Measurements from ENCODE around the gene MCM10.

Gene MCM10

DNA sequence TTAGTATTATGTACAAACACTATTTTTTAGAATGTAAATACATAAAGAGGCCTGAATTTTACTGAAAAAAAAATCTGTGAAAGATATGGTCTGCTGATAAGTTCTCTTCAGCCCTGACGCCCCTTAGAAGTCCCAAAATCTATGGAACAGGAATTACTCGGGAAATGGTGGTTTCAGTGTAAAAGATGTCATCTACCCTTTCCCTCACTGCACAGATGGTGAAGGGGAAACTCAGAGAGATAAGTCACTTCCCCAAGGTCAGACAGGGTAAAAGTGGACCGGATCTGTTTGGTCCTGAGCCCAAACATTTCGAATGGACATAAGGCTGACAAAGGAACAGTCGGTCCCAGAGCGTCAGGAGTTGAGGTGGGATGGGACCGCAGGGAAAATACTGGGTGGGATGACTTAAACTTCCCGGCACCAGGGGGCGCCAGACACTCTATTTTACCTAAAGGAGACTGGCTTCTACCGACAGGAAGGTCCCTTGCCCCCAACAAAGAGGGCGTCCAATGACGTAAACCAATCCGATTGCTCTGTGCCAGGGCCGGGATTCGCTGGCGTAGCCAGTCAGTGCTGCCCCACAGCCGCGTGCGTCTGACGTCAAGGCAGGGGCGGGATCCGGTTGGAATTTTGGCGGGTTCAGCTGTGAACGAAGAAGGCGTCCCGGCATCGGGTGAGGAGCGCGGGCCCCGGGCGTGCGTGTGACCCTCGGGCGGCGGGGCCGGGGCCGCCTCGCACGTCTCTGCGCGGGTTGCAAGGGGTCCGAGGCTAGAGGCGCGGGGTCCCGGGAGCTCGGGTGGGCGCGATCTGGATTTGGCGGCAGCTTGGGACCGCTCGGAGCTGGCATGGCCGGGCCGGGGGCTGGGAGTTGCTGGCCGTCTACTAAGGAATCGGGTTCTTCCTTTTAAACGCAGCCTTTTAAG is at the start of gene MCM10:
Gene MCM10, plus strand, starts transcription at position 625 of the 923 bp plus-strand sequence. CDS start 2,645 bp downstream, outside the sequence.
- H3K27ac ChIP-seq (ENCODE audit: low read depth, low read length), result peak within 1 kb of the TSS; percentile 39

DNA sequence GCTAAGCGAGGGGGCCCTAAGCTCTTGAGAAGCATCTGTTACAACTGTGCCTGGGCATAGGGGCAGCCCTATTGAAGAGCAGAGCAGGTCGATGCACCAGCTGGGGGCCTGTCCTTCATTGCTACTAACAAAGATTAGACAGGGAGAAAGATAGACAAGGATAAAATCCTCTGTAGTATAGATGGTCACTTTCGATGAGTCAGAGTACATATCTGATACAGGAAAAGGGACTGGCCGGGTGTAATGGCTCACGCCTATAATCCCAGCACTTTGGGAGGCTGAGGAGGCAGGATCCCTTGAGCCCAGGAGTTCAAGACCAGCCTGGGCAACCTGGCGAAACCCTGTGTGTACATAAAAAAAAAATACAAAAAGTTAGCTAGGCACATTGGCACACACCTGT is 47.8 kb upstream of the MCM10 start:
- Histone ChIP-seq H3K9ac (ENCODE audit: low read depth, low read length) (no peak overlapping the region), H3K36me3 (ENCODE audit: control insufficient read depth, insufficient read depth, low read length) (peaks cover 9% of the 10 kb centered on the region; the same call in 1 of the 2 replicates), H3K9me3 (ENCODE audit: control insufficient read depth, insufficient read depth, low read length) (no peaks in the 10 kb centered on the region), H3K27me3 (ENCODE audit: control insufficient read depth, insufficient read depth, low read length) (no peaks in the 10 kb centered on the region), H3K27ac (ENCODE audit: low read depth, low read length) (no peak overlapping the region), H3K4me1 (ENCODE audit: control insufficient read depth, insufficient read depth, low read length) (no peaks in the 10 kb centered on the region), H3K4me3 (ENCODE audit: low read depth, low read length) (no peak overlapping the region)

More for the DNA sequence above, at the start of gene MCM10:
- Histone ChIP-seq H3K4me3 (ENCODE audit: low read depth, low read length) (peak within 1 kb of the TSS; percentile 93), H3K9ac (ENCODE audit: low read depth, low read length) (peak within 1 kb of the TSS; percentile 80), H3K36me3 (ENCODE audit: control insufficient read depth, insufficient read depth, low read length) (peaks cover 27% of the 10 kb centered on the region), H3K27me3 (ENCODE audit: control insufficient read depth, insufficient read depth, low read length) (no peaks in the 10 kb centered on the region), H3K9me3 (ENCODE audit: control insufficient read depth, insufficient read depth, low read length) (no peaks in the 10 kb centered on the region), H3K4me1 (ENCODE audit: control insufficient read depth, insufficient read depth, low read length) (0 out of 2 replicates have a peak, but pooled peaks cover 9% of the 10 kb centered on the region)

DNA sequence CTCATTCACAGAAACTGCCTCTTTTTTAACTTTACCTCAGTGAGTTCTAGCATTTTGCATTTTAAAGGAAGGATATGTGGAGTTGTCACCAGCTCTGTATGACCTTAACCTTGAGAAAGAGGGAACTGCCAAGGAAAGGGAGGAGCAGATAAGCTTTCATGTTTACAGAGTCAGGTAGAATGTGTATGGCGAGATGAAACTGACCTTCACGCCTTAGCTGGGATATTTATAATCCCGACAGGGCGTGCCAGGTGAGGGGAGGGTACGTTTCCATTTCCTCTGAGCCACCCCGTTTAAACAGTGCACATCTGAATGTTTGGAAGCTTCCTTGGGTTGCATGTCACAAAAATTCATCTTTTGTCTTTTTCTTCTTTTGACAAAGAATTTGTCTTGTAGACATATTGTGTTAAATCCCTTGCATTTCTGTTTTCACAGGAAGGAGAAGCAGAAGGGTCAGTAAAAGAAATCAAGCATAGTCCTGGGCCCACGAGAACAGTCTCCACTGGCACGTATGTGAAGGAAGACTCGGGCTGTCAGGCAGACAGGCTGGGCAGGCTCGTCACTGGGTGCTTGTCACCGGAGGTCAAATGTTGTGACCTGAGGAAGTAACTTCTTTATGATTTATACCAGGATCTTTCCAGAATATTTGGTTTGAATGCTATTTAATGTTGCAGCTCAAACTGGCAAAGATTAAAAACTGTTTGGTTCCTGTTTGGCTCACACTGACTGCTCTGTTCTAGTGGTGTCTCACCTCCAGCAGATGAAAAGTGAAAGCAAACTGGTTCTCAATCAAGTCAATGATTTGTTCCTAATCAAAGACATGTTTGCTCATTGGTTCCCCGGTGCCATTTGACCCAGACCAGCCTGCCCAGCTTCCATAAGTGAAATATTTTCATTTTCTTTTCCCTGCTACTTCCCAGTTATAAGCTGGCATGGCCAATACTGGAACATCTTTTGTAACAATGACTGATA is 45.2 kb upstream of the MCM10 start:
- no peak overlapping the region for H3K27ac ChIP-seq (ENCODE audit: low read depth, low read length)
- H3K9ac ChIP-seq (ENCODE audit: low read depth, low read length), result no peak overlapping the region
- no peak overlapping the region for H3K4me3 ChIP-seq (ENCODE audit: low read depth, low read length)

DNA sequence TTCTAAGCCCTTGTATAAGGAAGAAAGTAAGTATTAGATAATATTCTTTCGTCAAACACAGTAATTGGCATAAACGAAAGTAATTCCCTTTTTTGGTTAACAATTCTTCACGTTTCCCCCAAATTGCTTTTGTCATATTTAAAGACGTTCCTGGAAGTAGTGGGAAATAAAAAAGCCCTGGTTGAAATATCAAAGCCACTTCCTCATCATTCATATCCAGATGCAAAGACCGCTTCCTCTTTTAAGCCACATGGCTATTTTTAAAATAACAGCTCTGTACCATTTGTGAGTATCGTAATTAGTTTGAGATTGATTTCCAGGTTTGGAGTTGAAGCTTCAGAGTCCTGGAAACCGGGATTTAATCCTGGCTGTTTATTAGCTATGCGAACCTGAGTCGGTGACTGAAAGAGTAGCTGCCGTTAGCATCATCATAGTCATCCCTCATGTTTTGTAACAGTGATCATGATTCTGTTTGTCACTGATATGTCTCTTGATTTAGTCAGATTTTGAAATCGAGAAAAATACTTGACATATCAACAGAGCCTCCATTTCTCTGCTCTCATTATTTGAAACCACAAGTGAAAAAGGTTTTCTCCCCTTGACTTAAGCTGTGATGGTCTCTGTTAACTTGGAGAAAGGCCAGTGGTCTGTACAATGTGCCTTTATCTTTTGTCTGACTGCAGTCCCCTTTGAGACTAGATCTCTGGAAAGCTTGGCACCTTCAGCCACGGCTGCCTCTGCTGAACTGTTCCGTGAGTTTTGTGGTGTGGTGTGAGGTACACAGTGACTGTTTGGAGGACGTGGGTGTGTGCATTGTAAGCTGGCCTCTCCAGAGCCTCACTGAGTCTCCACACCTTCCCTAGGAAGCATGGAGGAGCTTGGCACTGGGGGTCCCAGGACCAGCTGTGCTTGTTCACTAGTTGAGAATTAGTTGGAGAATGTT is 43.2 kb upstream of the MCM10 start:
- Histone ChIP-seq H3K27ac (ENCODE audit: low read depth, low read length) (no peak overlapping the region), H3K27me3 (ENCODE audit: control insufficient read depth, insufficient read depth, low read length) (no peaks in the 10 kb centered on the region), H3K9me3 (ENCODE audit: control insufficient read depth, insufficient read depth, low read length) (no peaks in the 10 kb centered on the region), H3K36me3 (ENCODE audit: control insufficient read depth, insufficient read depth, low read length) (peaks cover 8% of the 10 kb centered on the region), H3K4me1 (ENCODE audit: control insufficient read depth, insufficient read depth, low read length) (no peaks in the 10 kb centered on the region), H3K9ac (ENCODE audit: low read depth, low read length) (no peak overlapping the region), H3K4me3 (ENCODE audit: low read depth, low read length) (no peak overlapping the region)

More for the DNA sequence above, 45.2 kb upstream of the MCM10 start:
- peaks cover 12% of the 10 kb centered on the region for H3K36me3 ChIP-seq (ENCODE audit: control insufficient read depth, insufficient read depth, low read length)
- H3K4me1 ChIP-seq (ENCODE audit: control insufficient read depth, insufficient read depth, low read length), result no peaks in the 10 kb centered on the region
- no peaks in the 10 kb centered on the region for H3K9me3 ChIP-seq (ENCODE audit: control insufficient read depth, insufficient read depth, low read length)
- no peaks in the 10 kb centered on the region for H3K27me3 ChIP-seq (ENCODE audit: control insufficient read depth, insufficient read depth, low read length)

DNA sequence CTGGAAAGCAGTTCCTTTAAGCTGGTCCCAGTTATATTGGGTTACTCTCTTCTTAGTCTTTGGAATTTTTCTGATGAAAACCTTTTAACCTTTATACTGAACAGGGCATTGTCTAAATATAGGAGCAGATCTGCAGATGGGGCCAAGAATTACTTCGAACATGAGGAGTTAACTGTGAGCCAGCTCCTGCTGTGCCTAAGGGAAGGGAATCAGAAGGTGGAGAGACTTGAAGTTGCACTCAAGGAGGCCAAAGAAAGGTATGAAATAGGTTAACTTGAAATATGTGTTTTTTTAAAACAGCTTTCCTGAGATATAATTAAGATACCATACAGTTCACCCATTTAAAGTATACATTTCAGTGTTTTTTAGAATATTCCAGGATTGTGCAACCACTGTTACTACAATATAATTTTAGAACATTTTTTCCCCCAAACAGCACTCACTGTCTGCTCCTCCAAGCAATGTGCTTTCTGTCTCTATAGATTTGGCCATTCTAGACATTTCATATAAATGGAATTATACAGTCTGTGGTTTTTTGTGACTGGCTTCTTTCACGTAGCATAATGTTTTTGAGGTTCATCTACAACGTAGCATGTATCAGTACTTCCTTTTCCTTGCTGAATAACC is 42.5 kb upstream of the MCM10 start:
- Histone ChIP-seq H3K27me3 (ENCODE audit: control insufficient read depth, insufficient read depth, low read length) (no peaks in the 10 kb centered on the region), H3K9ac (ENCODE audit: low read depth, low read length) (no peak overlapping the region), H3K9me3 (ENCODE audit: control insufficient read depth, insufficient read depth, low read length) (no peaks in the 10 kb centered on the region), H3K4me3 (ENCODE audit: low read depth, low read length) (no peak overlapping the region), H3K36me3 (ENCODE audit: control insufficient read depth, insufficient read depth, low read length) (peaks cover 12% of the 10 kb centered on the region), H3K27ac (ENCODE audit: low read depth, low read length) (no peak overlapping the region), H3K4me1 (ENCODE audit: control insufficient read depth, insufficient read depth, low read length) (no peaks in the 10 kb centered on the region)

DNA sequence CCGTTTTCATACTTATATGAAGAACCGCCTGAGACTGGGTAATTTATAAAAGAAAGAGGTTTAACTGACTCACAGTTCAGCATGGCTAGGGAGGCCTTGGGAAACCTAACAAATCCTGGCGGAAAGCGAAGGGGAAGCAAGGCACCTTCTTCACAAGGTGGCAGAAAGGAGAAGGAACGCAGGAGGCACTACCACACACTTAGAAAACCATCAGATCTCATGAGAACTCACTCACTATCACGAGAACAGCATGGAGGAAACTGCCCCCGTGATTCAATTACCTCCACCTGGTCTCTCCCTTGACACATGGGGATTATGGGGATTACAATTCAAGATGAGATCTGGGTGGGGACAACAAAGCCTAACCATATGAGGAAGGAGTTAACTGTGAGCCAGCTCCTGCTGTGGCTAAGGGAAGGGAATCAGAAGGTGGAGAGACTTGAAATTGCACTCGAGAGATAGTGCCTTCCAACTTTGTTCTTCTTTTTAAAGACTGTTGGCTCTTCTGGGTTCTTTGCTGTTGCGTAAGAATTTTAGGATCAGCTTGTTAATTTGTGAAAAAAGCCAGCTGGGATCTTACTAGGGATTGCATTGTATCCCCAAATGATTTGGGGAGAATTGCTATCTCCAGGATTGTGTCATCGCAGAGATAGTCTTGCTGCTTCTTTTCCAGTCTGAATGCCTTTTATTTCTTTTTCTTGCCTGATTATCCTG is 40.4 kb upstream of the MCM10 start:
- Histone ChIP-seq H3K36me3 (ENCODE audit: control insufficient read depth, insufficient read depth, low read length) (peaks cover 16% of the 10 kb centered on the region), H3K4me3 (ENCODE audit: low read depth, low read length) (no peak overlapping the region), H3K9me3 (ENCODE audit: control insufficient read depth, insufficient read depth, low read length) (no peaks in the 10 kb centered on the region), H3K27me3 (ENCODE audit: control insufficient read depth, insufficient read depth, low read length) (no peaks in the 10 kb centered on the region), H3K9ac (ENCODE audit: low read depth, low read length) (no peak overlapping the region), H3K27ac (ENCODE audit: low read depth, low read length) (no peak overlapping the region), H3K4me1 (ENCODE audit: control insufficient read depth, insufficient read depth, low read length) (no peaks in the 10 kb centered on the region)

DNA sequence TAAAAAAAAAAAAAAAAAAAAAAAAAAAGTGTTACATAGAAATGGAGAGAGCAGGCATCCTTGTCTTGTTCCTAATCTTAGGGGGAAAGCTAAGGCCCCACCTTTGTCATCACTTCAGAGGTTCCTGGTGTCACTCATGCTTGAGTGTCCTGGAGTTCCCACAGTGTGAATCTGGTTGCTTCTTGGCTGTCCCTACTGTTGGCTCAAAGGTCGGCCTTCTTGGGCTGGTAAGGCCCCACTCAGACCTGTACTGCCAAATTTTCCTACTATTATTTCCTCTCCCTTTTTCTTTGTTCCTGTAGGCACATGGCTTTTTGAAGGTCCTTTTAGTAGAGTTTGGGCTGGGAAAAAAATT is 39.9 kb upstream of the MCM10 start:
- H3K9me3 ChIP-seq (ENCODE audit: control insufficient read depth, insufficient read depth, low read length), result no peaks in the 10 kb centered on the region

DNA sequence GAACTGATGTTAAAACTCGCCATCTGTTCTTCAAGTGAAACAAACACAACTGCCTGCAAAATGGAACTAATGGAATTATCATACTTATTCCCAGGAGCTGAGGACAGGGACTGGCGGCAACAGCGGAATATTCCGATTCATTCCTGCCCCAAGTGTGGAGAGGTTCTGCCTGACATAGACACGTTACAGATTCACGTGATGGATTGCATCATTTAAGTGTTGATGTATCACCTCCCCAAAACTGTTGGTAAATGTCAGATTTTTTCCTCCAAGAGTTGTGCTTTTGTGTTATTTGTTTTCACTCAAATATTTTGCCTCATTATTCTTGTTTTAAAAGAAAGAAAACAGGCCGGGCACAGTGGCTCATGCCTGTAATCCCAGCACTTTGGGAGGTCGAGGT is 24.7 kb upstream of the MCM10 start:
- no peaks in the 10 kb centered on the region for H3K27me3 ChIP-seq (ENCODE audit: control insufficient read depth, insufficient read depth, low read length)
- no peak overlapping the region for H3K9ac ChIP-seq (ENCODE audit: low read depth, low read length)

More for the DNA sequence above, 39.9 kb upstream of the MCM10 start:
- H3K4me3 ChIP-seq (ENCODE audit: low read depth, low read length), result no peak overlapping the region
- peaks cover 14% of the 10 kb centered on the region for H3K36me3 ChIP-seq (ENCODE audit: control insufficient read depth, insufficient read depth, low read length)
- no peak overlapping the region for H3K27ac ChIP-seq (ENCODE audit: low read depth, low read length)
- no peak overlapping the region for H3K9ac ChIP-seq (ENCODE audit: low read depth, low read length)
- no peaks in the 10 kb centered on the region for H3K27me3 ChIP-seq (ENCODE audit: control insufficient read depth, insufficient read depth, low read length)
- H3K4me1 ChIP-seq (ENCODE audit: control insufficient read depth, insufficient read depth, low read length), result no peaks in the 10 kb centered on the region

DNA sequence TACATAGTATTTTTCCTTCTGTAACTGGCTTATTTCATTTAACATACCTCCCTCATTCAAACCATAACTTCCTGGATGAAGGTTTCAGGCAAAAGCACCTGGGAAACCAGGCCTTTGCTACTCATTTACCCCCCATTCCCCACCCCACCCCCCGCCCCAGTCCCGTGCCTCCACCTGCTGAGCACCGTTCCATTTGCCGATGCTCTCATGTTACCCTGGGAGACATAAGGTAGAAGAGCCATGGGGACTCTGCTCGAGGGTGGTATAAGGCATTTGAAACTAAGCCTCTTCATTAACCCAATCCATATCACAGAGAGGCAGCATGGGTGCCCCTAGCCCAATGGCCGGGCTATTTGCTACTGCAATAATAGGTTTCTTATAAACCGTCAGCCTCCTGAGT is 22.2 kb upstream of the MCM10 start:
- Histone ChIP-seq H3K4me3 (ENCODE audit: low read depth, low read length) (no peak overlapping the region), H3K36me3 (ENCODE audit: control insufficient read depth, insufficient read depth, low read length) (no peaks in the 10 kb centered on the region), H3K4me1 (ENCODE audit: control insufficient read depth, insufficient read depth, low read length) (peaks cover 20% of the 10 kb centered on the region), H3K9me3 (ENCODE audit: control insufficient read depth, insufficient read depth, low read length) (no peaks in the 10 kb centered on the region), H3K9ac (ENCODE audit: low read depth, low read length) (no peak overlapping the region), H3K27ac (ENCODE audit: low read depth, low read length) (peak overlapping the region; percentile 40), H3K27me3 (ENCODE audit: control insufficient read depth, insufficient read depth, low read length) (no peaks in the 10 kb centered on the region)

More for the DNA sequence above, 24.7 kb upstream of the MCM10 start:
- Histone ChIP-seq H3K27ac (ENCODE audit: low read depth, low read length) (no peak overlapping the region), H3K9me3 (ENCODE audit: control insufficient read depth, insufficient read depth, low read length) (no peaks in the 10 kb centered on the region), H3K4me3 (ENCODE audit: low read depth, low read length) (no peak overlapping the region), H3K36me3 (ENCODE audit: control insufficient read depth, insufficient read depth, low read length) (0 out of 2 replicates have a peak, but pooled peaks cover 14% of the 10 kb centered on the region), H3K4me1 (ENCODE audit: control insufficient read depth, insufficient read depth, low read length) (peaks cover 15% of the 10 kb centered on the region)

Measured in HUES48 (cell line).